AG09309 (cell line): ENCODE measurements around the gene RRBP1.

Experiments
- DNase-seq: peaks from one replicate; pipeline ENCODE4 v3.0.0-alpha.2; 2010; ENCODE audit warnings: low read depth
- H3K4me3 ChIP-seq: 2 replicates; pipeline ENCODE4 v1.5.1; 2011; ENCODE audit warnings: mild to moderate bottlenecking, low read depth, low read length, moderate library complexity; ENCODE audit not compliant: control insufficient read depth
- TF ChIP-seq, protein P1 (sequence below): IDR thresholded peaks from 2 replicates; pipeline ENCODE4 v1.5.1; 2011; ENCODE audit warnings: mild to moderate bottlenecking, low read depth, low read length, inconsistent platforms; ENCODE audit not compliant: insufficient read depth, control insufficient read depth; ENCODE audit errors: missing control alignments

RRBP1 gene

GRCh38 chr20:17637985-17638640, 43.9 kb downstream of the RRBP1 start:
- TF ChIP-seq, protein P1, sequence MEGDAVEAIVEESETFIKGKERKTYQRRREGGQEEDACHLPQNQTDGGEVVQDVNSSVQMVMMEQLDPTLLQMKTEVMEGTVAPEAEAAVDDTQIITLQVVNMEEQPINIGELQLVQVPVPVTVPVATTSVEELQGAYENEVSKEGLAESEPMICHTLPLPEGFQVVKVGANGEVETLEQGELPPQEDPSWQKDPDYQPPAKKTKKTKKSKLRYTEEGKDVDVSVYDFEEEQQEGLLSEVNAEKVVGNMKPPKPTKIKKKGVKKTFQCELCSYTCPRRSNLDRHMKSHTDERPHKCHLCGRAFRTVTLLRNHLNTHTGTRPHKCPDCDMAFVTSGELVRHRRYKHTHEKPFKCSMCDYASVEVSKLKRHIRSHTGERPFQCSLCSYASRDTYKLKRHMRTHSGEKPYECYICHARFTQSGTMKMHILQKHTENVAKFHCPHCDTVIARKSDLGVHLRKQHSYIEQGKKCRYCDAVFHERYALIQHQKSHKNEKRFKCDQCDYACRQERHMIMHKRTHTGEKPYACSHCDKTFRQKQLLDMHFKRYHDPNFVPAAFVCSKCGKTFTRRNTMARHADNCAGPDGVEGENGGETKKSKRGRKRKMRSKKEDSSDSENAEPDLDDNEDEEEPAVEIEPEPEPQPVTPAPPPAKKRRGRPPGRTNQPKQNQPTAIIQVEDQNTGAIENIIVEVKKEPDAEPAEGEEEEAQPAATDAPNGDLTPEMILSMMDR: no peak
- no peak overlapping the region for H3K4me3 ChIP-seq
- no peak for DNase-seq

DNA sequence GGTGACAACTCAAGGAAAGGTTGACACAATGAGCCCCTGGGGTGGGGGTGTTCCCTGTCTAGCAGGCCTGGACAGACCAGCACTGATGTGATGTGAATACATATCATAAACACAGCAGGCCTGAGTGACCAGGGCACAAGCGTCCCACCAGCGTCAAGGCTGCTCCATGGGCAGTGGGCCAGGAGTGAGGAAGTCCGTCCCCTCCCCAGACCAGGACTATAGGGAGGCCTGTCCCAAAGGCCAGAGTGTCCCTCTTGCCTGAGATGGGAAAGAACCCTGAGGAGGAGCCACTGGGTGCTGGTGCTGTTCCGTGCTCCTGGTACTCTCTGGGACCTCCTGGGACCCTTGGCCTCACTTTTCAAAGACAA, 44.6 kb downstream of the RRBP1 start:
- no peak overlapping the region for H3K4me3 ChIP-seq
- no peak for DNase-seq
- TF ChIP-seq, protein P1: no peak

DNA sequence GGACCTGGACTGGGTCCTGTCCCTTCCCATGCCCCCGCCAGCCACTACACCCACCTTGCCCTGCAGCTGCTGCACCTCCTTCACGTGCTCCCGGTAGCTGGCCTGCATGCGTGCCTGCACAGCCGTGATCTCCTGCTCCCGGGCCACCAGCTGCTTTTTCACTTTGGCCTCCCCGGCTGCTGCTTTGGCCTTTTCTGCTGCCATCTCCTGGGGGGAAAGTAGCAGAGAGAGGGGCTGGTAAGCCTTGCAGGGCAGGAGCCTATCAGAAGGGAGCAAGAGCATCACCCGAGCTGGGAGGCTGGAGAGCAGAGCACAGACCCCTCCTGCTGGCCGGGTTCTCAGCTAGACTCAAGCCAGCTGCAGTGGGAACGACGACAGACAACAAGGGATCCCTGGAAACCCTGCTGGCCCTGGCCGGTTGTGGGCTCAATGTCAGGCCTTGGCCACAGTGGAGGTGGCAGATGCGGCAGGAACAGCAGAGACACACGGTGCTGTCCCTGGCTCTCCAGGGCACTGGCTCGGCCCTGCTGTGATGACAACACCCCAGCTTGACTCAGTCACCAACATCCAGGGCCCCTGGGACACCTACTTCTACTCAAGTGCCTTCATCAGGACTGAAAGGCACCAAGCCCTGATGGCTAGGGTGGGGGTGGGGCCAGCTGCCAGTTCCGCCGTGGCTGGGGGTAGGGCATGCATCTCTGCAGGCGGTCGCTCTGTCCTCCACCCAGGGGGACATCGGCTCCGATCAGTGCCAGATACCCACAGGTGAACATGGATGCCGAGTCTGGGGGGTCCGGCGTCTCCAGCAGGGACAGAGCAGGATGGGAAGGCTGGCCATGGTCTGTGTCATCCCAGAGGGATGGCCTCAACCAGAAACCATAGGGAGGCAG, 45.3 kb downstream of the RRBP1 start:
- TF ChIP-seq, protein P1: no peak
- no peak for DNase-seq
- no peak overlapping the region for H3K4me3 ChIP-seq

- TF ChIP-seq, protein P1: no peak
- H3K4me3 ChIP-seq: no peak overlapping the region
- no peak for DNase-seq
Measured at GRCh38 chr20:17635332-17636244, 46.5 kb downstream of the RRBP1 start.

GRCh38 chr20:17634661-17635331, 47.2 kb downstream of the RRBP1 start:
- no peak overlapping the region for H3K4me3 ChIP-seq
- no peak for DNase-seq
- TF ChIP-seq, protein P1: no peak

GRCh38 chr20:17633850-17634500, 48.1 kb downstream of the RRBP1 start:
- TF ChIP-seq, protein P1: no peak
- no peak overlapping the region for H3K4me3 ChIP-seq
- DNase-seq: no peak
